ENCODE results near the gene C6orf58. TPM values are rescaled to one million over a fixed set of nuclear protein-coding genes. Genes with fewer than 3 reads are reported as not detected.

Gene C6orf58
- total RNA-seq, 1 donor = under 0.01 TPM

- H3K27me3 ChIP-seq (ENCODE audit: insufficient read depth, low read length) = no peaks in the 10 kb centered on the region
- H3K4me3 ChIP-seq (ENCODE audit: insufficient read depth, low read length) = no peak overlapping the region
- no peaks in the 10 kb centered on the region for H3K9me3 ChIP-seq (ENCODE audit: low read depth, low read length)
- no peak for DNase-seq (ENCODE audit: insufficient read length, low spot score, missing footprints)
- no peaks in the 10 kb centered on the region for H3K36me3 ChIP-seq (ENCODE audit: insufficient read depth, low read length)
- no peak overlapping the region for H3K27ac ChIP-seq (ENCODE audit: low read depth, low read length)
- no peak overlapping the region for H2AFZ ChIP-seq (ENCODE audit: low read length)
- no peaks in the 10 kb centered on the region for H3K79me2 ChIP-seq (ENCODE audit: insufficient read depth, low read length)
- H3K4me1 ChIP-seq (ENCODE audit: insufficient read depth, low read length) = no peaks in the 10 kb centered on the region
- H3K4me2 ChIP-seq (ENCODE audit: insufficient read depth, low read length) = no peak overlapping the region
- no peaks in the 10 kb centered on the region for H4K20me1 ChIP-seq (ENCODE audit: insufficient read depth, low read length)
- no peak for TF ChIP-seq CTCF (IDR thresholded peaks at IDR 0.05; ENCODE audit: extremely low read depth, low read depth, low read length)
Observed at GRCh38 chr6:127581576-127581975, 4.6 kb downstream of the C6orf58 start.

GRCh38 chr6:127582777-127583462, 5.9 kb downstream of the C6orf58 start:
- H3K36me3 ChIP-seq (ENCODE audit: insufficient read depth, low read length) = no peaks in the 10 kb centered on the region
- H3K4me3 ChIP-seq (ENCODE audit: insufficient read depth, low read length) = no peak overlapping the region
- H4K20me1 ChIP-seq (ENCODE audit: insufficient read depth, low read length) = no peaks in the 10 kb centered on the region
- no peaks in the 10 kb centered on the region for H3K9me3 ChIP-seq (ENCODE audit: low read depth, low read length)
- H2AFZ ChIP-seq (ENCODE audit: low read length) = no peak overlapping the region
- H3K4me1 ChIP-seq (ENCODE audit: insufficient read depth, low read length) = no peaks in the 10 kb centered on the region
- TF ChIP-seq CTCF (IDR thresholded peaks at IDR 0.05; ENCODE audit: extremely low read depth, low read depth, low read length) = no peak
- no peak overlapping the region for H3K27ac ChIP-seq (ENCODE audit: low read depth, low read length)
- no peaks in the 10 kb centered on the region for H3K27me3 ChIP-seq (ENCODE audit: insufficient read depth, low read length)
- H3K4me2 ChIP-seq (ENCODE audit: insufficient read depth, low read length) = no peak overlapping the region
- no peaks in the 10 kb centered on the region for H3K79me2 ChIP-seq (ENCODE audit: insufficient read depth, low read length)
- DNase-seq (ENCODE audit: insufficient read length, low spot score, missing footprints) = no peak

GRCh38 chr6:127585123-127585522, 8.1 kb downstream of the C6orf58 start:
- no peak for TF ChIP-seq CTCF (IDR thresholded peaks at IDR 0.05; ENCODE audit: extremely low read depth, low read depth, low read length)
- H3K27ac ChIP-seq (ENCODE audit: low read depth, low read length) = no peak overlapping the region
- no peak overlapping the region for H2AFZ ChIP-seq (ENCODE audit: low read length)
- no peaks in the 10 kb centered on the region for H3K36me3 ChIP-seq (ENCODE audit: insufficient read depth, low read length)
- no peaks in the 10 kb centered on the region for H3K9me3 ChIP-seq (ENCODE audit: low read depth, low read length)
- no peaks in the 10 kb centered on the region for H3K79me2 ChIP-seq (ENCODE audit: insufficient read depth, low read length)
- no peaks in the 10 kb centered on the region for H4K20me1 ChIP-seq (ENCODE audit: insufficient read depth, low read length)
- no peak for DNase-seq (ENCODE audit: insufficient read length, low spot score, missing footprints)
- peaks cover 3% of the 10 kb centered on the region for H3K27me3 ChIP-seq (ENCODE audit: insufficient read depth, low read length)
- no peaks in the 10 kb centered on the region for H3K4me1 ChIP-seq (ENCODE audit: insufficient read depth, low read length)
- no peak overlapping the region for H3K4me3 ChIP-seq (ENCODE audit: insufficient read depth, low read length)
- H3K4me2 ChIP-seq (ENCODE audit: insufficient read depth, low read length) = no peak overlapping the region

GRCh38 chr6:127586372-127586771, 9.4 kb downstream of the C6orf58 start:
- no peaks in the 10 kb centered on the region for H4K20me1 ChIP-seq (ENCODE audit: insufficient read depth, low read length)
- H3K36me3 ChIP-seq (ENCODE audit: insufficient read depth, low read length) = no peaks in the 10 kb centered on the region
- H3K27ac ChIP-seq (ENCODE audit: low read depth, low read length) = no peak overlapping the region
- H3K79me2 ChIP-seq (ENCODE audit: insufficient read depth, low read length) = no peaks in the 10 kb centered on the region
- no peak overlapping the region for H2AFZ ChIP-seq (ENCODE audit: low read length)
- TF ChIP-seq CTCF (IDR thresholded peaks at IDR 0.05; ENCODE audit: extremely low read depth, low read depth, low read length) = no peak
- H3K4me1 ChIP-seq (ENCODE audit: insufficient read depth, low read length) = no peaks in the 10 kb centered on the region
- H3K27me3 ChIP-seq (ENCODE audit: insufficient read depth, low read length) = peaks cover 3% of the 10 kb centered on the region
- no peak for DNase-seq (ENCODE audit: insufficient read length, low spot score, missing footprints)
- no peaks in the 10 kb centered on the region for H3K9me3 ChIP-seq (ENCODE audit: low read depth, low read length)
- no peak overlapping the region for H3K4me2 ChIP-seq (ENCODE audit: insufficient read depth, low read length)
- no peak overlapping the region for H3K4me3 ChIP-seq (ENCODE audit: insufficient read depth, low read length)
